K562 treated with DMSO at 1 percent for 48 hours (cell line): ENCODE results near the gene ATP6V0E2. TPM values are rescaled to one million over a fixed set of nuclear protein-coding genes. Genes with fewer than 3 reads are reported as not detected.

Source experiments
- total RNA-seq: library from RNA; unstranded; fragments of 300-600 nt; gene quantifications from 2 replicates; pipeline ENCODE4 v1.2.3, GENCODE V29; 2022; ENCODE audit warnings: low replicate concordance; ENCODE audit errors: extremely low read depth

Gene ATP6V0E2
- total RNA-seq, result not detected in 2 replicates

DNA sequence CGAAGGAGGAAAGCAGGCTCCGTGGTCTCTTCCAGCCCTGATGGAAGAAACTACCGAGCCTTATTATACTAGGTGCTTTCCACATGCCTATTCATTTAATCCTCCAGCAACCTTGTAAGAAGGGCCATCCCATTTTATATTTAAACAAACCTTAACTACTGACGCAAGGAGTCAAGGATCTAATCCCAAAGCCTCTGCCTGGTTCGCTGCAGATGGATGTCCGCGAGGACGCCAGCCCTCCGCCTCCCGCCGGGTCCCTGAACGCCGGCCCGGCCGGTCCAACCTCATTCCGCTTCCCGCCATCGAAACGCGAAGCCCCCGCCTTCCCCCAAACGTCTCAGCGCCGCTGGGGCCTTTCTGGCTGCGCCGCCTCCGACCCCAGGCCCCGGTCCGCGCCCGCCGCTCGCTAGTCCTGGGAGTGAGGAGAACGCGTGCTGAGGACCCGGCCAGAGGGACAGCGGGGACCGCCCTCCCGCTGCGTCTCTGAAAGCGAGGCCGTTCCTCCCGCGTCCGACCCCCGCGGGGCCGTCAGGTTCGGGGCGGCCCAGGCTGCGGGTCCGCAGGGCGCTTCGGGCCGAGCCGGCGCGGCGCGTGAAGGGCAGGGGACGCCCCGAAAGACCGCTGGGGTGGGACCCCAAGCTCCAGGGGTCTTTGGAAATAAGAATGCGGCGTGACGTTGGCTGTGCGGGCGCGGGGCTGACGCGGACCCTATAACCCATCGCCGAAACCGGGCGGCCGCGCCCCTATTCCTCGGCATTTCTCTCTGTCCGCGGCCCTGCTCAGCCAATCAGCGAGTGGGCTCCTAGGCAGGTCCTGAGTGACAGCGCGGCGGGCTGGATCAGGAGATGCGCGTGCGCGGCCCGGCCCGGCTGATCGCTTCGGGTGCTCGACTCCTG, at the start of gene ATP6V0E2:
Gene ATP6V0E2 (plus strand): TSS at position 896 of the 896 bp plus-strand sequence. CDS start 97 bp downstream, outside the sequence.

DNA sequence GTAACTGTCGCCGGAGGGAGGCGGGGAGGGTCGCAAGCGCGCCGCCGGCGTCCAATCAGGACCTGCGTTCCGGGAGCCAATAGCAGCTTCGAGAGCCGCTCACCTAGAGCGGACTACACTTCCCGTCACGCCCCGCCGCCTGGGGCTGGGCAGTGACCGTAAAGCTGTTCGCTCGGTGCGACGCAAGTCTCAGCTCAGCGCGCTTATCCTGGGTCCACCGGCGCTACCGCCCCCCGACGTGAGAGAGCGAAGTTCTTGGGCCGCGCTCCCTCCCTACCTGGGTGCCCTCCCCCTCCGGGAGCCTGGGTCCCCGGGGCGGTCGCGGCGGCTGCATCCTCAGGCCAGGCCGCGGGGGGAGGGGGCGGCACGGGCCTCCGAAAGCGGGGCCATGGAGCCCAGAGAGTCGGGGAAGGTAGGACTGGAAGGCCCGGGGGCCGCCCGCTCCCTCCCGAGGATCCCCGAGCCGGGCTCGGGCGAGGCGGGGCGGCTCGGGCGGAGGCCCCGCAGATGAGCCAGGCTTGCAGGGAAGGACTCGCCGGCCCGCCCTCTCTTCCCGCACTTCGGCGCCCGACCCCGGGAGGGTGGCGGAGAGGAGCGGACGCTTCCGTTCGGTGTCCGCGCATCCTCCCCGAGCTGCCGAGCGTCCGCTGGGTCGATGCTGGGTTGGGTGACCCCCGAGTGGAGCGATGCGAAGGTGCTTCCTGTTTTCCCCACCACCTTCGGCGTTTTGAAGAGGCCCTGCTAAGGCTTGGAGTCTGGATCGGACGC, 35.4 kb upstream of the ATP6V0E2 start, which contains the start of gene ZNF862:
Gene ZNF862 (plus strand): TSS at position 152 of the 768 bp plus-strand sequence. CDS start 237 bp downstream, at position 389.

Other genes with a start within 250 kb of the ATP6V0E2 start
- gene ZNF467, start 100.4 kb upstream of the ATP6V0E2 start, total RNA-seq, result not detected in 2 replicates
- gene ZNF862, start 35.6 kb upstream of the ATP6V0E2 start, total RNA-seq, result not detected in 2 replicates